NCI-H2107 (cell line): ENCODE measurements around the gene OR5A2.
"Not testable (repeated sequence)": the region's sequence is repeated elsewhere in the genome, so short reads cannot be mapped to it uniquely, and the experiment has no call there.

Source experiments
- DNase-seq: peaks from one replicate; lab custom pipeline; 2025; lab: John Stamatoyannopoulos, UW

OR5A2 gene, protein sequence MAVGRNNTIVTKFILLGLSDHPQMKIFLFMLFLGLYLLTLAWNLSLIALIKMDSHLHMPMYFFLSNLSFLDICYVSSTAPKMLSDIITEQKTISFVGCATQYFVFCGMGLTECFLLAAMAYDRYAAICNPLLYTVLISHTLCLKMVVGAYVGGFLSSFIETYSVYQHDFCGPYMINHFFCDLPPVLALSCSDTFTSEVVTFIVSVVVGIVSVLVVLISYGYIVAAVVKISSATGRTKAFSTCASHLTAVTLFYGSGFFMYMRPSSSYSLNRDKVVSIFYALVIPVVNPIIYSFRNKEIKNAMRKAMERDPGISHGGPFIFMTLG

DNA sequence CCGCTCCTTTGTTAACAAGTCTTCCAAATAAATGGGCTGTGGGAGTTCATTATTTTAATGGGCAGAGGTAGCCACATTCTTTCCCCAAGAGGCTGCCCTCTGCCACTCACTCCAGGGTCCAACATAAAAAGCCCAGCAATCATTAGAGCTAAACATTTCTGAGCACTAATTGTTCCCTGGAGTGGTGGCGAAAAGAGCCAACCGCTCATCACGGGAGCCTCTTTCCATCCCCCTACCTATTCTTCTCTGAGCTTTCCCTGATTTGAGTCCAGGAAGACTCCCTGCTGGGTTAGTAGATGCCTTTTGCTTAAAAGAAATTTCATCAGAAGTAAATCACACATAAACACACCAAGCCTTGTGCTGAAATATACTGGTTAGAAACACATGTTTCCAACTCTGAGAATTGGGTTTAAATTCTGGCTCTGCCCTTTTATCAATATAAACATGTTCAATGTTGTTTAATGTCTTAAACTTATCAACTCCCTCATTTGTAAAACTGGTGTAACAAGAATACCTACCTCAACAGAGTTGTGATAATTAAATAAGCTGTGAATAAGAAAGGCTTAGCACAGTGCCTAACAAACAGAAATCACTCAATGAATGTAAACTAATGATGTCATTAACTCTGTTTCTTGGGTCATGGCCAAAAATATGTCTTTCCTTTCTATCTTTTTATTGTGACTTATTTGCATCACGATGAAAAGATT is at the start of gene OR5A2:
Gene OR5A2, minus strand, starts transcription at position 53 of the 707 bp plus-strand sequence. CDS start 3,460 bp downstream, outside the sequence.
- DNase-seq: no peak

DNA sequence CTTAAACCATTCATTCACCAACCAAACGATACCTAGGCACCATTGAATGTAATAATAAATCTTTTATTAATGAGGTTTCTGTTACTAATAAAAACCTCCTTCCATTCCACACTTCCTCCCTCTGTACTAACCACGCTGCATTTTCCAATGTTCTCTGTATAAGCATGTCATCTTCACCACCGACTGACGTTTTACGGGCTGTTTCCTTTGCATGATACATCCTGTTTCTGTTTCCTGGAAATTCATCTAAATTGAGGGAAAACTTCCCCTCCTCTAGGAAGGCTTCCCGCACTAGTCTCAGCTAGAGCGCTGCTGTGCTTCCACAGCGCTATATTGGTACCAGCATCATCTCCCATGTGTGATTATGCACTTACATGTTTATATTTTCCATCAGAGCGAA is 49.0 kb upstream of the OR5A2 start:
- DNase-seq: no peak

DNA sequence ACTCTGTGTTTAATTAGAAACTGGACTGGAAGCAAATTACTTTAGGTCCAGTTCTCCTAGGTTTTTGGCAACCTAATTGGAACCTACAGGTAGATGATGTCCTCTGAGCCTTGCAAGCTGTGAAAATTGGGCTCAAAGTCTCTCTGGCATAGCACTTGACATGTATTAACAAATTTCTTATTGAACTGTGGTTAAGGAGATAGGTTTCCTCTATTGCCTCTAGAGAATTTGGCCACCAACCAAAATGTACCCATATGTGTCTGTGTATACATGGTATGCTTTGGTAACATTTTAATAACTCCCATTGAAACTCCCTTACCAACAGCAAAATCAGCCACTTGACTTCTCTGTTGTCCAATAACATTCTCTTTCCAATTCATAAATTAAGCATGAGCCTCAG is 46.8 kb upstream of the OR5A2 start, which contains the start of gene OR4D10:
Gene OR4D10, plus strand, starts transcription at position 301 of the 400 bp plus-strand sequence. CDS start 4,115 bp downstream, outside the sequence.
- no peak for DNase-seq

DNA sequence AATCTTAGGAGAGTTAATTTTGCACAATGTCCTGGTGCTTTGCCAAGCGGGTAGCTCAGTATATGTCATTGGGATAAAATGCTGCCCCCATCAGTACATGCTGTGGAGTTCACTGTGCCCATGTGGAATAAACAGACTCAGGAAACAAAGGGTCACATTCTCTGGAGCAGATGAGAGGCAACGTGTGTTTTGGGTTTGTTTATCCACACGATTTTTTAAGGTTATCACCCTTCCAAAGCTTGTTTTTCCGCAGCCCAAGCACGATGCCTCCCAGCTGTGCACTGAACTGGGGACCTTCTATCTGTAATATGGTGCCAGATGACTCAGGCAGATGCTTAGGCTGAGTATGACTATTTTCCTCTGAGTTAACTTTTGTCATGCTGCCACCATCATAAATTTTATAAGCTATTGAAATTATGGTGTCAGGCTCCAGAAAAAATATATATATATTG is 37.0 kb upstream of the OR5A2 start:
- no peak for DNase-seq

DNA sequence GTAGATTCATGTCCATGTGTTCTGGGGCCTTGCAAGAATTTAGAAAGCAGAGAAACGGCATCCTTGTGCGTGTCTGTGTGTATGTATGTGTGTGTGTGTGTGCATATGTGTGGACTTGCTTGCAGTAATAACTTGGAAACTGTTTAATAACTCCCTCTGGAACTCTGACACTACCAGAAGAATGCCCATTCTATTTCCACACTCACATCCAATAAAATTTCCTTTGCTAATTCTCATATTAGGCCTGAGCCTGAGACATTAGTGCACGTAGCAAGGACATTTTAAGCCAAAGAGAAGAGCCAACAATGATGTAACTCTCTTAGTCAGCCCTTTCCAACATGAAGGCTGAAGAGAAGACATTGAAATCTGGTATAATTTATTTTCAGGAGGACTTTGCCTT is 33.7 kb upstream of the OR5A2 start:
- no peak for DNase-seq

DNA sequence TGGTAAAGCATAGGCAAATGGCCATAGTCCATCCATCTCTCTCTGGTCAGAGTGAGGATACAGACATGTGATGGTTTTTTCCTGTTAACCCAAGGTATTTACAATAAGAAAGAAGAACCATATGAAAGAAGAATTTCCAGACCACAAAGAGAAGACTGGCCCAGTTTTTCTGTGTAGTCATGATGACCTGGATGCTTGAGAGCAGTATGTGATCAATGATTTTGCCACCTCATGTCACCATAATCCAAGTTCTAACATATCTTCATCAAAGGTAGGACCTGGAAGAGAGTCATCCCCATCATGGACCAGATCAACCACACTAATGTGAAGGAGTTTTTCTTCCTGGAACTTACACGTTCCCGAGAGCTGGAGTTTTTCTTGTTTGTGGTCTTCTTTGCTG is 30.4 kb upstream of the OR5A2 start, which contains the start of gene OR4D6:
Gene OR4D6, plus strand, starts transcription at position 301 of the 400 bp plus-strand sequence. Its CDS starts 0 bp downstream, at position 301.
- DNase-seq: no peak

DNA sequence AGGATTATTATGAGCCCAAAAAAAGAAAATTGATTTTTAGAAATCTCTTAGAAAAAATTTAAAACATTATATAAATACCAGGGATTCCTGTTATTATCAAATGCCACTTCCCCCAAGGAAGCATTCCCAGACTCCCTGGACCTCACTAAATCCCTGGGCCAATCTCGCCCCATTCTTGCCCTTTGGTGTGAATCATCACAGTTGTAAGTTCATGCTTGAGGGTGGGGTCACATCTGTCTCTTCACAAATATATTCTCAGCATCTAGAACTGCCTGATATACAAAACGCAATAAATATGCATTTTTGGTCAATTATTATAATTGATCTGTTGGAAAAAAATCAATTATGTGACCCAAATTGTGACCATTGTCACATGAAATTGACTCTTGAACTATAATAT is 22.3 kb upstream of the OR5A2 start:
- no peak for DNase-seq

DNA sequence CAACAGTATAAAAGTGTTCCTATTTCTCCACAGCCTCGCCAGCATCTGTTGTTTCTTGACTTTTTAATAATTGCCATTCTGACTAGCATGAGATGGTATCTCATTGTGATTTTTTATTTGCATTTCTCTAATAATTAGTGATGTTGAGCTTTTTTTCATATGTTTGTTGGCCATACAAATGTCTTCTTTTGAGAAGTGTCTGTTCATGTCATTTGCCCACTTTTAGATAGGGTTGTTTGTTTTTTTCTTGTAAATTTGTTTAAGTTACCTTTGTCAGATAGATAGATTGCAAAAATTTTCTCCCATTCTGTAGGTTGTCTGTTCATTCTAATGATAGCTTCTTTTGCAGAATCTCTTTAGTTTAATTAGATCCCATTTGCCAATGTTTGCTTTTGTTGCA is 19.4 kb upstream of the OR5A2 start:
- DNase-seq: not testable (repeated sequence)

DNA sequence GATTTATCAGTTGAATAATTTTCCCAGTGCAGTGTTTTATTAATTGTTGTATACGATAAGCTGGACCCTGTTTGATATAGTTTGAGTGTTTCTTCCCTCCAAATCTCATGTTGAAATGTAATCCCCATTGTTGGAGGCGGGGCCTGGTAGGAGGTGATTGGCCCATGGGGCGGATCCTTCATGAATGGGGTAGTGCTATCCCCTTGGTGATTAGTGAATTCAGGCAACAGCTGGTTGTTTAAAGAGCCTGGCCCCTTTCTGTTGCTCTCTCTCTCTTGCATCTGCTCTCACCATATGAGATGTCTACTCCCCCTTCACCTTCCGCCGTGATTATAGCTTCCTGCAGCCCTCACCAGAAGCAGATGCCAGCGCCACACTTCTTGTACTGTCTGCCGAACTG is 11.6 kb upstream of the OR5A2 start:
- DNase-seq: no peak

DNA sequence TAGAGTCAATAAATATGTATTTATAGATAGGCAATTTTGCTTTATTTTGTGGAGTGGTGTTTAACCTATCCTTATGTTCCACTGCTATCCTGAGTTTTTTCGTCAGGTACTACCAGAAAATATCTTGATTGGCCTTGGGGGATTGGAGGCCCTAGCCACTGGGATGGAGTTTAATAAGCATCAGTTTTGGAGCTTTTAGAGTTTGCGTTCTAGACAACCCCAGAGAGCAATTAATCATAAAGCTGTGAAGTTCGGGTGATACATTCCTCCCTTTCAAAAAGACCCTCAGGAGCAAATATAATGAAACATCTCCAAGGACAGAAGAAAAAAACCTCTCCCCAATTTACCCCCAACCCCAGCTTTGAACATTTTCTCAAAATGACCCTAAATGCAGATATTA is 10.0 kb upstream of the OR5A2 start, which contains the start of gene OR5A1:
Gene OR5A1, plus strand, starts transcription at position 301 of the 400 bp plus-strand sequence. CDS start 6,700 bp downstream, outside the sequence.
- no peak for DNase-seq

DNA sequence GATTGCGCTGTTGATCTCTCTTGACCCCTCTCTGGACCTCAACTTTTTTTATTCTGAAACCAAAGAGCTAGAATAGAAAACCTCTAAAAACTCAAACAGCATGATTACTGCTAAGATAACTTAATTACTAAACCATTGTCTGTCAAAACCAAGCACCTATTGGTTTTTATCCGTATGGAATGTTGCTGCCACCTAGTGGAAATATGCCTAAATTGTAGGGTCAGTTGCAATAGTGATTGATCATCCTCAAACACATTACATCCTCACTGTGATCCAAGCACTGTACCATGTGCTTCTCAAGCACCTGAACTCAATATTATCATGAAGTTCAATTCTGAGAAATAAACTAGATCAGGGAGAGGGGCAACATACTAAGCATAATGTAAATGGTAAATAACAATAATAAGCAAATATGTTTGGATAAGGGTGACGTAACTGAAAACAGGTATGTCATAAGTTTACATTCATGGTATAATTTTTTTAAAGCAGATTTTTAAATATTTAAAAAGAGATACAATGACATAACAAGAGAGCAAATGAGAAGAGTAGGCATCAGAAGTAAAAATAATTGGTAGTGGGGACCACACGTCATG is 3.8 kb upstream of the OR5A2 start:
- DNase-seq: no peak

DNA sequence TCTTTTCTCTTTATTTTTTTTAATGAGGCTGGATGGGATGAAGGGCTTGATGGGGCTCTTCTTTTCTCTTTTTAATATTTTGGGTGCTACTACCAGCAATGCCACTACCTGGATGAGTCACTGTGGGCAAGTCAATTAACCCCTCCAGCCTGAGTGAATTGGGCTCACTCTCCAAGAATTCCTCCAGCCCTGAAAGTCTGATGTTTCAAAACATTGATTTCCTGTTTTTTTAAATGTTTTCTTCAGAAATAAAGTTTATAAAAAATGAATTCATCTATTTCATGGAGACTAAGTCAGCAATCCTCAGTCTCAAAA is 812 bp upstream of the OR5A2 start:
- DNase-seq: no peak

DNA sequence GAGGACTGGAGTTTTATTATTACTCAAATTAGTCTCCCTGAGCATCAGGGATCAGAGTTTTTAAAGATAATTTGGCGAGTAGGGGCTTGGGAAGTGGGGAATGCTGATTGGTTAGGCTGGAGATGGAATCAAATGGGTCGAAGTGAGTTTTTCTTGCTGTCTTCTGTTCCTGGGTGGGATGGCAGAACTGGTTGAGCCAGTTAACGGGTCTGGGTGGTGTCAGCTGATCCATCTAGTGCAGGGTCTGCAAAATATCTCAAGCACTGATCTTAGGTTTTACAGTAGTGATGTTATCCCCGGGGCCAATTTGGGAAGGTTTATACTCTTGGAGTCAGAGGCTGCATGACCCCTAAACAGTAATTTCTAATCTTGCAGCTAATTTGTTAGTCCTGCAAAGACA is 1.1 kb downstream of the OR5A2 start:
- no peak for DNase-seq

DNA sequence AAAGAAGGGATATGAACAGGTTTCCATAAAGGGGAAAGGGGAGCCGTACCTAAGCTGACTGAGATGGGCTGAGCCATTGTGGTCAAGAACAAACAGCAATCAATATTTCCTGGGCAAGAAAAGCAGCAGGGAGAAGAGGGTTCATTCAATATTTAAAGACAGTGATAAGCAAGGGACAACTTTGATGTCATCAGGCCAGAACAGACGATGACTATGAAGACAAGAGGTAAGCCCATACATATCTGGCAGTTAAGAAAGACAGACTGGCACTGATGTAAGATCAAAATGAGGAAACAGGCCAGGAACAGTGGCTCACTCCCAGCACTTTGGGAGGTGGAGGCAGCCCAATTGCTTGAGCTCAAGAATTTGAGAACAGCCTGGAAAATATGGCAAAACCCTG is 2.4 kb downstream of the OR5A2 start:
- no peak for DNase-seq

DNA sequence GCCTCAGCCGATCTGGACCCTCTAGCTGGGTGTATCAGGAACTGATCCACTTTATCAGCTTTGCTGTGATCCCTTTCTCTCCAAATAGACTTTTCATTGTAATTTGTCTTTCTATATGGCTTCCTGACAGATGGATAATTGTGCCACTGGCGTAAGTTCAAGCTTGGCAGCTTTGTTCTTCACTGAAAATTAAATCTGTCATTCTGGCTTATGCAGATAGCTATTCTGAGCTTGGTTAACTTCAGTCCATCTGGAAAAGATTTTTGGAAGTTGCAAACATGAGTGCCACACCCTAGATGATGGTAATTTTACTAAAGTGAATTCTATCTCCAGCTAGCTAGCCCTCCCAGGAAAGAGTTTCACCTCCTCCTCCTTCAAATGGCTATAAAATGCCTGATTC is 8.1 kb downstream of the OR5A2 start:
- DNase-seq: no peak

DNA sequence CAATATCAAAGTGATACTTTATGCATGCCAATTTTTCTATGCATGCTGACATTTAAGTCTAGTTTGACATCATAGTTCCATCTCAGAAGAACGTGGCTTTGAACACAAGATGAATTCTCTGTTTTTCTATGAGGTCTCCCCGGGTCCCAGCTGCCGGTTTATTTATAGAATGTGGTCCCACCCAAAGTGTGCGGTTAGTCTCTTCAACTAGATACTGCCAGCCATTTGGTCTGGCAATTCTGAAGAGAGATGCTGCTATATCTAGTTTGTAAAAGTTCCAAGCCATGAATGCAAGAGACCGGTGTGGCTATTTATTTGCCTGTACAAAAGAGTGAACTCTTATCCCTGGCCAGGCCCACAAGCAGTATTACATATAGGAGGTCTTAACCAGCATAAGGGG is 9.2 kb downstream of the OR5A2 start:
- no peak for DNase-seq

DNA sequence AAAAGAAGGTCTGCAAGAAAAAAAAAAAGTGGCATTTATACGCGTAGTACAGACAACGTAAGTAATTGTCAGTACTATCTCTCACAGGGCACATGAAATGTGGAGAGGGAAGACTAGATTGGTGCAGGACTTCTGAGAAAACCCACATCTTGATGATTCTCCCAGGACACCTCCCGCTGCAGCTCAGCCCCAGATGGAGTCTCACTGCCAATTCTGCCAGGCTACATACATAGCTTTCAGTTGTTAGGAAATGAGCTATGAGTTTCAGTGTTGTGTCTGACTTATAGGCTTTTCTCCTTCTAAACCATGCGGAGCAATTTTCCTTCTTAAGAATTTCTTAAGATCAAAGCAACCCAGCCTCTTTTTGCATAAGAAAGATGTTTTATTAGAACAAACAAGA is 9.6 kb downstream of the OR5A2 start:
- DNase-seq: no peak

DNA sequence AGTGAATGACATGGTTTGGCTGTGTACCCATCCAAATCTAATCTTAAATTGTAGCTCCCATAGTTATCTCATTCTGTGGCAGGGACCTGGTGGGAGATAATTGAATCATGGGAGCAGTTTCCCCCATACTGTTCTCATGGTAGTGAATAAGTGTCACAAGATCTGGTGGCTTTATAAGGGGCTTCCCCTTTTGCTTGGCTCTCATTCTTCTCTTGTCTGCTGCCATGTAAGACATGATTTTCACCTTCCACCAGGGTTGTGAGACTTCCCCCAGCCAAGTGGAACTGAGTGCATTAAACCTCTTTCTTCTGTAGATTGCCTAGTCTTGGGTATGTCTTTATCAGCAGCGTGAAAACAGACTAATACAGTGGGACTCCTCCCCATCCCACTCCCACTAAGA is 11.1 kb downstream of the OR5A2 start:
- DNase-seq: no peak

DNA sequence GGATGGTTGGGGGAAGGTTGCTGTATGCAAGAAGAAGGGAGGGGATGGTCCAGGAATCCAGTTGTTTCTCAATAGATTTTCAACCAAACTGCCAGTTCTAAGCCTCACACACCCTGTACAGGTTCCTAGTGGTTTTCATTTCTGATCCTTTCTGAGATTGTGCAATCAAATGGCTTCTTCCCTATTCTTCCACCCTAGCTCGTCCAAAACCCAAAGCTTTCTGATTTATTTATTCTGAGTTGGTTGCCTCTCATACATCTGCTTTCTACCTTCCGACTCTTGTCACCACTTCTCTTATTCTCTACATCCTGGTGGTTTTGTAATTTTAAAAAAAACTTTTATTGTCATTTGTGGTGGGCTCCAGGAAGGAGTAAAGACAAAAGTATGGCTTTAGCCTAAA is 12.6 kb downstream of the OR5A2 start:
- DNase-seq: no peak

DNA sequence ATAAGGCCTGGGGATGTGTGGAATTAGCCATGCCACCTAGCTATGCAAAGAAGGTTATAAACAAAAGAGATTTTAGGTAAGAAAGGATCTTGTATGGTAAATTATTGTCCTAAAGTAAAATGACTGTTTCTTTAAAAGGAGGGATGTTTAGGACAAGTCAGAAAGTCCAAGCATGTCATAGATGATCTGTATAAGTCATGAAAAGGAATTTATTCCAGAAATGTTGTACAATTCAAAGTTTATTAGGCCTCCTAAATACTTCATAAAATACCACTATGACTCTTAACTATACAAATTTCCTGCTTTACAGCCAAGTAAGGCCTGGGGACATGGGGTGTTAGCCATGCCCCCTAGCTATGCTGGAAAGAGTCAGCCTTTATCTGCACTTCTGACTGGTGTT is 22.7 kb downstream of the OR5A2 start:
- no peak for DNase-seq

DNA sequence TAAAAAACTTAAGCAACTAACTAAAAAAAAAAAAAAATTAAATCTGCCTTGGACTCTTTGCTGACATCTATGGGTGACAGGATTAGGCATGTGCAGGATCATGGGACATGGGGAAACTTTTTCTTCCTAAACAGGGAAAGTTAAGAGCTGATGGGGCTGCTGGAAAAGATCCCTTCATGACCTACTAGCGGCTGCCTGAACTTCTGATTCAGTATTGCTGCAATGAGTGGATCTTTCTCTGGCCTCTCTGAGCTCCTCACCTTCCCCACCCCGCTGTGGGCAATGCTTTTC is 25.0 kb downstream of the OR5A2 start:
- DNase-seq: no peak

DNA sequence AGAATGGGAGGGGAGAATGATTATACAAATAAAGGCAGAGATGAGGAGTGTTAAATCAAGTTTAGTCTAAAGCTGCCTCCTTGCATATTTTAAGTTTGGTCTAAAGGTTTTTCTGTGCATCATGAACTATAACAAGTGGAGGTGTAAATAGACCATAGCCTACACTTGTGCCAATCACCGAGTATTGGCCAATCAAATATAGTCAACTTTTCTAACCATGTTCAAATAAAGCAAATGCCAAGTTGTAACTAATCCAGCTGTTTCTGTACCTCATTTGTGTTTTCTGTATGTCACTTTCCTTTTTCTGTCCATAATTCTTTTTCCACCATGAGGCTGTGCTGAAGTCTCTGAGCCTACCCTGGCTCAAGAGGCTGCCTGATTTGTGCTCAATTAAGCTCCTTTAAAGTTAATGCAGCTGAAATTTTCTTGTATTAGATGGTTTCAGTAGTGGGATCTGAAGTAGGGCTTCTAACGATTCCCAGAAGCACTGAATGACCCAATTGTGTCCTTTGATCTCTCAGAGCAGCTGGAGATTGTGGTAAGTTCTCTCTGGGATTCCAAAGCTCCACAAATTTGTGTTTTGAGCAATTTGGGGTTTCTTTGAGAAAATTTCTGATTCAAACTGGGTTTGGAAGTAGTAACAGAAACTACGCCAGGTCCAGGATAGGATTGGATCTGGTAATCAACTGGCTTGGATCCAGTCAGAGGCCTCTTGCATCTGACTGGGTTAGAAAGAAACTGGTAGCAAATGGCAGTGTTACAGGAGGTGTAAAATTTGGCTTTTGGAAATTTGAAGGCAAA is 25.6 kb downstream of the OR5A2 start:
- DNase-seq: no peak
